Left ventricle myocardium inferior (tissue), 1 donor: ENCODE results near the gene SPTB. TPM values are rescaled to one million over a fixed set of nuclear protein-coding genes. Genes with fewer than 3 reads are reported as not detected.

Experiments
- DNase-seq: peaks from one replicate; pipeline ENCODE4 v3.0.0-alpha.2; 2020
- H3K27ac ChIP-seq: fragments of 200-600 bp; replicated peaks from 2 replicates; pipeline ENCODE4 v1.8.0; 2021
- H3K27me3 ChIP-seq: fragments of 200-600 bp; 2 replicates; pipeline ENCODE4 v1.8.0; 2021; ENCODE audit warnings: low read depth
- H3K36me3 ChIP-seq: fragments of 200-600 bp; 2 replicates; pipeline ENCODE4 v1.8.0; 2021
- H3K4me1 ChIP-seq: fragments of 200-600 bp; 2 replicates; pipeline ENCODE4 v1.8.0; 2021
- H3K4me3 ChIP-seq: fragments of 200-600 bp; 2 replicates; pipeline ENCODE4 v1.8.0; 2021; ENCODE audit warnings: mild to moderate bottlenecking, moderate library complexity
- H3K9me3 ChIP-seq: fragments of 200-600 bp; replicated peaks from 2 replicates; pipeline ENCODE4 v1.8.0; 2021
- CTCF ChIP-seq: fragments of 200-600 bp; IDR thresholded peaks from 2 replicates; pipeline ENCODE4 v1.8.0; 2021; ENCODE audit warnings: antibody characterized with exemption, mild to moderate bottlenecking, borderline replicate concordance
- intact Hi-C: fragments of 100-400 bp; cut with micrococcal nuclease; formaldehyde crosslinking; loops from one replicate; pipeline ENCODE4 v1.11.0; 2022
- total RNA-seq: library from RNA; stranded (reverse); fragmentation: NEBNext Ultra II Directional; extraction: Animal tissue kit (Norgen Biotek cat#: 25700); gene quantifications from one replicate; pipeline ENCODE4 v1.2.1, GENCODE V29; 2021
- donor health status: DM: no; HTN: yes; CAD: no; lungs with severe emphysema.

SPTB gene
- total RNA-seq, 1 donor from 2014 or later = 82.2 TPM

DNA sequence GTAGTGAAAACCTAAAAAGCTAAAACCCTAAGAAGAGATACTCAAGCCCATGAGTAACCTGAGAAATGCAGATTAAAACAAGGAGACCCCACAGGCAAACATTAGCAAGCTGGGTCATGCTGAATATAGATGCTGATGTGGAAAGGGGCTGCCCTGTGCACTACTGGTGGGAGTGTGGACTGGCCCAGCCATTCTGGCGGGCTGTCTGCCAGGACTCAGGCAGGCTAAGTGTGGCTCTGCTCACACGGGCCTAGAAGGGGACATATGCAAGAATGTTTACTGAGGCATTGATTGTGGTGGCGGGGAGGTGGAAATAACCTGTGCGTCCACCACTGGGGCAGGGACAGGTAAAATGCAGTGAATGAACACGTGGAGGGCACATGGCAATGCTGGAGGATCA is 48.3 kb downstream of the SPTB start:
- no peak overlapping the region for H3K4me3 ChIP-seq
- H3K27me3 ChIP-seq = no peaks in the 10 kb centered on the region
- intact Hi-C loops = no loop called here
- H3K27ac ChIP-seq = no peak overlapping the region
- no peak for DNase-seq
- no peaks in the 10 kb centered on the region for H3K36me3 ChIP-seq
- peaks cover 52% of the 10 kb centered on the region for H3K4me1 ChIP-seq
- no peak for TF ChIP-seq CTCF
- no peaks in the 10 kb centered on the region for H3K9me3 ChIP-seq

DNA sequence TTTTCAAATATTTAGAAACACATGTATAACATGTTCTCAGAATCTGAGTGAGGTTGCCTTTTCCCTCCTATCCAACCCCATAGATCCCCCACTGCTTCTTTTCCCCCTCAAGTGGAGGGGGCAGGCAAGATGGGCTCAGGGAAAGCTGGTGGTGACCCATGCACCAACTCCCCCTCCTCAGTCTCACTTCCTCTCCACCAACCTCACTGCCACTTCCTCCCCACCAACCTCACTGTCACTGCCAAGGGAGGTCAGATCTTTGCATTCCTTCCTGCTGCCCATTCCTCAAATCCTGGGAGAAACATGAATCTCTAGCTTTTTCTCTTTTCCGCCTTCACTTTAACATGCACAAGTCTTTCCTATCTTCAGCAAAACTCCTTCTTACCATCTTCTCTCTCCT is 48.7 kb downstream of the SPTB start:
- intact Hi-C loops = no loop called here
- Histone ChIP-seq H3K36me3 (no peaks in the 10 kb centered on the region), H3K4me1 (peaks cover 56% of the 10 kb centered on the region), H3K27me3 (no peaks in the 10 kb centered on the region), H3K9me3 (no peaks in the 10 kb centered on the region), H3K4me3 (no peak overlapping the region), H3K27ac (no peak overlapping the region)
- DNase-seq = no peak
- TF ChIP-seq CTCF = no peak

DNA sequence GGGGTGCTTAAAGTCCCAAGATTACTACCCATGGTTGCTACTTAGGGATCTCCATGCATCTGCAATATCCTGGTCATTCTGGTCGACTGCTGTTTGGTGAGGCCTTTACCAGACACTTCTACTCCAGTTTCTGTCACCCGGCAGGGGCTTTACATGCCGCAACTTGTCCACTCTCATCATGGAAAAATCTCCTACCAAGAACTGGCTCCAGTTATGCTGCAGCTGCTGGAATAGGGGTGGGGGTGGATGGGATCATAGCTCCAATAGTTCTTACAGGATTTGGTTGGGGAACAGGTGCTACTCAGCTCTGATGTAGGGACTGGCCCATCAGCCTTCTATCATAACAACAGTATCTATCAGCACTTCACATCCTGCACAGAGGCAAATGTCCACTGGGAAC is 51.6 kb downstream of the SPTB start:
- intact Hi-C loops = no loop called here
- Histone ChIP-seq H3K9me3 (no peaks in the 10 kb centered on the region), H3K4me3 (no peak overlapping the region), H3K4me1 (peaks cover 69% of the 10 kb centered on the region), H3K27me3 (no peaks in the 10 kb centered on the region), H3K27ac (no peak overlapping the region), H3K36me3 (no peaks in the 10 kb centered on the region)
- no peak for DNase-seq
- TF ChIP-seq CTCF = no peak

DNA sequence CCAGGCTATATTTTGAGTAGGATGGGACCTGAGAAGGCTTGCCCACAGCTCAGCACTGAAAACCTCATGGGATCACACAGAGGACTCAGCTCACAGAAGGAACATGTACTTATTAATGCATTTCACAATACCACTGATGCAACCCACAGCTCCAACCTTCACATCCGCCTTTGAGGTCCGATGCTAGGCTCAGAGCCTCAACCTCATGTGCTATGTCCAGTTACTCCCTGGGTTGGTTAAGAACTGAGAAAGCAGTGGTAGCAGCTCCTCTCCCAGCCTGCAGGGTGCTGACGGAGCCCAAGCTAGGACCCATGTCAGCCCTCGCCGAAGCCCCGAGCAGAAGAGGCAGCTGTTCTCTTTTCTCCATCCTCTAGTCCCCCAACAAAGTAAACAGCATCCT is 52.9 kb downstream of the SPTB start:
- Histone ChIP-seq H3K4me3 (no peak overlapping the region), H3K4me1 (peaks cover 64% of the 10 kb centered on the region), H3K27ac (peak overlapping the region; percentile 74), H3K27me3 (no peaks in the 10 kb centered on the region), H3K36me3 (no peaks in the 10 kb centered on the region), H3K9me3 (no peaks in the 10 kb centered on the region)
- DNase-seq = no peak
- intact Hi-C loops = no loop called here
- TF ChIP-seq CTCF = no peak

DNA sequence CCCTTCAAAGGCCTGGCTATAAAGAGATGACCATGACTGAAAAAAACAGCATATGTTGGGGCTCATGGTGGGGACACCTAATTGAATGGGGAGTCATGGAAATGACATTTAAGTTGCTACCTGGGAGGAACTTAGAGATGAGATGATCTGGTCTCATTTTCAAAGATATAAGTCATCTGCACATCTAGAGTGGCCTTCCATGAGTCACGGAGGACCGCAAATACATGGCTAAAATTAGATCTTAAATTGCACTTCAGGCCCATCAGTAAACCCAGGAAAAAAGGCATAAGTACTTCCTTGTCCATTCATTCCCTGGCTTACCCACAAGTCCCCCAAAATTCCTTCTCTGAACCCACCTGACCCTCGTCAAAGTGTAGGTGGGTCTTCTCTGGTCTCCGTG is 53.4 kb downstream of the SPTB start:
- intact Hi-C loops = no loop called here
- no peak for TF ChIP-seq CTCF
- H3K36me3 ChIP-seq = no peaks in the 10 kb centered on the region
- H3K4me1 ChIP-seq = peaks cover 58% of the 10 kb centered on the region
- H3K27me3 ChIP-seq = no peaks in the 10 kb centered on the region
- H3K4me3 ChIP-seq = no peak overlapping the region
- H3K27ac ChIP-seq = peak overlapping the region; percentile 74
- no peaks in the 10 kb centered on the region for H3K9me3 ChIP-seq
- DNase-seq = no peak

- Histone ChIP-seq H3K27me3 (no peaks in the 10 kb centered on the region), H3K36me3 (no peaks in the 10 kb centered on the region), H3K4me3 (peak overlapping the region; percentile 5), H3K9me3 (no peaks in the 10 kb centered on the region), H3K27ac (peak overlapping the region; percentile 74), H3K4me1 (peaks cover 50% of the 10 kb centered on the region)
- intact Hi-C loops = no loop called here
- TF ChIP-seq CTCF = no peak
- no peak for DNase-seq
These were observed 54.2 kb downstream of the SPTB start for GRCh38 chr14:64825509-64825908.
